Placental epithelial cell (primary cell): ENCODE data around the gene OR8J1. TPM values are rescaled to one million over a fixed set of nuclear protein-coding genes. Genes with fewer than 3 reads are reported as not detected.

Source experiments
- total RNA-seq: library from RNA; depleted of rRNA; stranded (reverse); fragments of >200 nt; gene quantifications from 2 replicates; pipeline ENCODE4 v1.2.3, GENCODE V29; 2012

The OR8J1 gene, protein sequence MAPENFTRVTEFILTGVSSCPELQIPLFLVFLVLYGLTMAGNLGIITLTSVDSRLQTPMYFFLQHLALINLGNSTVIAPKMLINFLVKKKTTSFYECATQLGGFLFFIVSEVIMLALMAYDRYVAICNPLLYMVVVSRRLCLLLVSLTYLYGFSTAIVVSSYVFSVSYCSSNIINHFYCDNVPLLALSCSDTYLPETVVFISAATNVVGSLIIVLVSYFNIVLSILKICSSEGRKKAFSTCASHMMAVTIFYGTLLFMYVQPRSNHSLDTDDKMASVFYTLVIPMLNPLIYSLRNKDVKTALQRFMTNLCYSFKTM
- not detected in 2 replicates for total RNA-seq

GRCh38 chr11:56353991-56354390 lies at the start of gene OR8J1:
TSS of gene OR8J1 (plus strand) at chr11:56354291. CDS start at chr11:56360247, 5,956 bp downstream.

DNA sequence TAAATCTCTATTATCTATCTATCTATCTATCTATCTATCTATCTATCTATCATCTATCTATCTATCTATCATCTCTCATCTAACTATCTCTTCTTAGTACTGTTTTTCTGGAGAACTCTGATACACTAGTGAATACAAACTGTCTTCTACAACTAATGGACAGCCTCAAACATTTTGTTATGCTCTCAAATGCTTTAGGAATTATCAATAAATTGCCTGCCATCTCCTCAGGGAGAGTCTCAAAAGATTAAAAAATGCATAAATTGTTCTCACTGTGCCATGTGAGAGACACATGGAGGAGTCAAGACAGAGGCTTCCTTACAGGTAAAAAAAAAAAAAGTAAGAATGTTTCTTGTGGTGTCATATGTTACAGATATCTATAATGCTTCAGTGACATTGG lies 39.2 kb upstream of the OR8J1 start, which contains the start of gene OR8K3:
OR8K3 (plus strand) TSS at position 301 of the 400 bp plus-strand sequence. CDS start 3,163 bp downstream, outside the sequence.

DNA sequence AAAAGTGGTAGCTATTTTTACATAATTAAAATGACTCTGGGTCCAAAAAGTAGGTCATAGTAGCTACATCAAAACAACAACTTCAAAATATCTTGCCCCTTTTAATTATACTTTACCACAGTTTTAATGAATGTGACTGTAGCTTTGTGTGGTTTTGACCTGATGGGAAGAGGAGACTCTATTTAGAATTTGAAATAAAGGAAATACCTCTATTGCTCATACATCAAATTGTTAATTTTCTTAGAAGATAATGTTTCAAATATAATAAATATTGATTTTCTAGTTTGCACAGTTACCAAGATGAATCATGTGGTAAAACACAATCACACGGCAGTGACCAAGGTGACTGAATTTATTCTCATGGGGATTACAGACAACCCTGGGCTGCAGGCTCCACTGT lies 8.4 kb upstream of the OR8J1 start, which contains the start of gene OR8K1:
OR8K1 (plus strand) TSS at position 301 of the 400 bp plus-strand sequence; CDS start at position 301, 0 bp downstream.

GRCh38 chr11:56375324-56375723 lies 21.2 kb downstream of the OR8J1 start, which contains the start of gene OR8U1:
TSS of gene OR8U1 (plus strand) at chr11:56375624. CDS start at chr11:56375624, 0 bp downstream.

Other genes with a start within 250 kb of the OR8J1 start
- gene OR8H3, start 231.9 kb upstream of the OR8J1 start, total RNA-seq: not detected in 2 replicates
- not detected in 2 replicates for gene OR8J3, start 214.1 kb upstream of the OR8J1 start, total RNA-seq
- not detected in 2 replicates for gene OR8K5, start 194.0 kb upstream of the OR8J1 start, total RNA-seq
- not detected in 2 replicates for gene OR5J2, start 177.7 kb upstream of the OR8J1 start, total RNA-seq
- not detected in 2 replicates for gene OR5T2, start 120.0 kb upstream of the OR8J1 start, total RNA-seq
- not detected in 2 replicates for gene OR5T3, start 102.0 kb upstream of the OR8J1 start, total RNA-seq
- not detected in 2 replicates for gene OR5T1, start 80.1 kb upstream of the OR8J1 start, total RNA-seq
- not detected in 2 replicates for gene OR8H1, start 62.0 kb upstream of the OR8J1 start, total RNA-seq
- not detected in 2 replicates for gene OR8K3, start 39.1 kb upstream of the OR8J1 start, total RNA-seq
- gene OR8K1, start 8.3 kb upstream of the OR8J1 start, total RNA-seq: not detected in 2 replicates
- gene OR8U1, start 21.3 kb downstream of the OR8J1 start, total RNA-seq: not detected in 2 replicates
- not detected in 2 replicates for gene OR5AL1, start 58.4 kb downstream of the OR8J1 start, total RNA-seq
- not detected in 2 replicates for gene OR5M3, start 119.1 kb downstream of the OR8J1 start, total RNA-seq
- not detected in 2 replicates for gene OR5M8, start 137.1 kb downstream of the OR8J1 start, total RNA-seq
- gene OR5M11, start 189.0 kb downstream of the OR8J1 start, total RNA-seq: not detected in 2 replicates
- gene OR5M10, start 223.4 kb downstream of the OR8J1 start, total RNA-seq: 0.33 TPM in 1 of 2 replicates, not detected in the other